Urinary bladder (tissue), 4 donors: Measurements from ENCODE around the gene STK24. TPM values are rescaled to one million over a fixed set of nuclear protein-coding genes. Genes with fewer than 3 reads are reported as not detected.

ENCODE experiments used
- DNase-seq: peaks from one replicate; pipeline ENCODE4 v3.0.0-alpha.2; 2015; ENCODE audit errors: extremely low spot score
- H3K27ac ChIP-seq: one replicate; pipeline ENCODE4 v1.5.1; 2013; ENCODE audit warnings: low read depth, mild to moderate bottlenecking, moderate library complexity
- H3K36me3 ChIP-seq: one replicate; pipeline ENCODE4 v1.6.1; 2013; ENCODE audit warnings: mild to moderate bottlenecking, moderate library complexity; ENCODE audit not compliant: insufficient read depth
- H3K4me1 ChIP-seq: one replicate; pipeline ENCODE4 v1.6.1; 2013; ENCODE audit warnings: mild to moderate bottlenecking, moderate library complexity; ENCODE audit not compliant: insufficient read depth
- H3K4me3 ChIP-seq: one replicate; pipeline ENCODE4 v1.5.1; 2013; ENCODE audit warnings: low read depth, low read length
- WGBS: extraction: QIAGEN DNeasy Blood & Tissue Kit; methylation state at CpG from one replicate; pipeline ENCODE4 v1.1.7; 2013; 5-methylcytosine and 5-hydroxymethylcytosine counted together
- polyA plus RNA-seq: library from polyadenylated mRNA; stranded (reverse); fragments of 200-250 nt; gene quantifications from one replicate; pipeline ENCODE4 v1.2.3, GENCODE V29; 2013
- total RNA-seq: library from RNA; depleted of rRNA; stranded (reverse); fragments of >200 nt; gene quantifications from one replicate; pipeline ENCODE4 v1.2.3, GENCODE V29; 2014
- donor health status: healthy with polysubstance abuse.
- donor health status: healthy.

The STK24 gene
- total and polyA plus RNA-seq, 2 donors, result 73.4 to 110 TPM

DNA sequence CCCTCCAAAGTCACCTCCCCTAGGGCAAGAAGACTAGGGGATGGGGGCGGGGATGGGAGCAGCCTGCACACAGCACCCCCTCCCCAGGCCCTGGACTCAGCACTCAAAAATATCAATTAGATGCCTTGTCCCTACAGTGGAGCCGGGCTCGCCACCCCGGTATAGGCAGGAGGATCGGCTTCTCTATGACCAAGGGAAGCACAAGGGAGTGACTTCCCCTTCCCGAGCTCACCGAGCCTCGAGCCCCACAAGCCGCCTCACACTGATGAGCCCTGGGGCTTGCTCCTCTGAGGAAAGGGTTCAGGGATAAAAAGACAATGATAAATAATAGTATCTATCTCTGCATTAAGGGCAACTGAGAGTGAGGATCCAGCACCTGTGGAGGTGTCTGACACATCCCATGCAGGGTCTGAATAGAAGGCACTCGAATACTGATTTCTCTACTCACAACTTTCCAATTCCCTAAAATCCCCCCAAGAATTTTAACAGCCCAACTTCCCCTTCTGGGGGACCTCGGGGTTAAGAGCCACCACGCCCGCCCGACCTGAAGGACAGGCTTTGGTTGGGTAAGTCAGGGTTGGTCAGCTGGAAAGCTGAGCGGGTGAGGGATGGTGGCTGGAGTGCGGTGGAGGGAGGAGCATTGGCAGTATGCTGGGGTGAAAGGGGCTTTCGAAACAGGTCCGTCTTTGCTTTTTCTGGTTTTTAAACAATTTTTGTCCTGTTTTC is 51.3 kb downstream of the STK24 start:
- no peak overlapping the region for H3K4me3 ChIP-seq
- no peak overlapping the region for H3K27ac ChIP-seq
- H3K36me3 ChIP-seq, result no peaks in the 10 kb centered on the region
- 82% methylated on average over 18 of the region's 18 CpGs for WGBS
- DNase-seq, result no peak
- H3K4me1 ChIP-seq, result peaks cover 2% of the 10 kb centered on the region

DNA sequence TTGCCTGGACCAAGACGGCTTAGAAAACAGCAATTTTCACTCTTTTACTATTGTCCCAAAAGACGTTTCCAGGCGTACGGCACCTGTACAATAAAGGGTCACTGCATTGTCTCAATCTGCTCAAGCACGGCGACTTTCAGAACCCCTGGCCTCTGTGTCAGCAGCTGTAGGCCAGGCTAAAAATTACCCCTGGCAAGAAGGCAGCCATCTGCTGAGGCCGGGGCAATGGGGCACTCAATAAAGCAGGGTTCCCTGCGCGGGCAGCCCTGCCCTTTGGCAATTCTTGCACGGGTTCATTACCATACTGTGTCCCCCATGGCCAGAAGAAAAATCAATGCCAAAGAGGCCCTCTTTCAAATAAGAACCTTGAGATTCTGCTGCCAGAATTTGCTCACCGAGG is 52.1 kb downstream of the STK24 start:
- DNase-seq, result no peak
- H3K27ac ChIP-seq, result no peak overlapping the region
- no peak overlapping the region for H3K4me3 ChIP-seq
- 78% methylated on average over 11 of the region's 11 CpGs for WGBS
- H3K36me3 ChIP-seq, result no peaks in the 10 kb centered on the region
- H3K4me1 ChIP-seq, result peaks cover 2% of the 10 kb centered on the region

DNA sequence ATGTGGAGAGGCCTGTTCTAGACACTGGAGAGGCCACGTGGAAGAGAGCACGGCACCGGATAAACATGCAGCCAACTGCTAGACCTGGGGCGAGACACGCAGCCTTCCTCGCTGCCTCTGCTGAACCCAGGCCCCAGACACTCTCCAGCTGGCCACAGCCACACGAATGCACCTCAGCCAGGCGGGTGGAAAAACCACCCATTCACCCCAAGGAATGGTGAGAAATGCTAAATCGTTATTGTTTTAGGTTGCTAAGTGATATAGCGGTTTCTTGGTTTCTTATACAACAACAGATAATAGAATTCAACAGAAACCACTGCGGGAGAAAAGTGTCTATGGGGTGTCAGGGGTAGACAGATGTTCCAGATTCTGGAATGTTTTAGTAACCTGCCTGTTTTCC is 52.5 kb downstream of the STK24 start:
- Histone ChIP-seq H3K27ac (no peak overlapping the region), H3K4me3 (no peak overlapping the region), H3K36me3 (no peaks in the 10 kb centered on the region), H3K4me1 (peaks cover 2% of the 10 kb centered on the region)
- DNase-seq, result no peak
- 74% methylated on average over 11 of the region's 11 CpGs for WGBS

DNA sequence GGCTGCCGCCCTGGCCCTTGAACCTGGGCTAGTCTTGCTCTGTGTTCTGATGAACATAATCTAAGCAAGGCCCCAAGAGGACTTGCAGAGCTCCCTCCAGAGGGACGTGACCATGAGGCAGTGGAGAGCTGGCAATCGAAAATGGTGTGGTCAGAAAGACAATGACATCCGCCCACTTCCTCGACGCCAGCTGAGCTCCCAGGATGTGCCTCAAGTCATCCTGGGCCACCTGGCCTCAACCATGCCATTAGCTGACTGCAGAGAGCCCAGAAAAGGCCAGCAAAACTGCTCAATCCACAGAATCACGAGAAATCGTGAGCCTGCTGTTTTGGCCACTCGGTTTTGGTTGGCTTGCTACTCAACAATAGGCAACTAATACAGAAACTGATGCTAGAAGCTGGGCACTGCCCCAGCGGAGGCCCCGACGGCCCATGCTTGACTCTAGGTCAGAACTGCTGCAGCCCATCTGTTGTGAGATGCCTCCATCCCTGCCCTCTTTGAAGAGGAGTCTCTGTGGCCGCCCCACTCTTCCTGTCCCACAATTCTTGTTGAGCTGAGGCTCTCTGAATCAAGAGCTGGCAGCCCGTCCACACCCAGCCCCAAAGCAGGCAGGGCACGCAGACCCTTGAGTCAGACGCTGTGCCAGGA is 53.3 kb downstream of the STK24 start:
- H3K36me3 ChIP-seq, result no peaks in the 10 kb centered on the region
- WGBS, result 92% methylated on average over 16 of the region's 16 CpGs
- peaks cover 2% of the 10 kb centered on the region for H3K4me1 ChIP-seq
- H3K4me3 ChIP-seq, result no peak overlapping the region
- no peak for DNase-seq
- no peak overlapping the region for H3K27ac ChIP-seq

DNA sequence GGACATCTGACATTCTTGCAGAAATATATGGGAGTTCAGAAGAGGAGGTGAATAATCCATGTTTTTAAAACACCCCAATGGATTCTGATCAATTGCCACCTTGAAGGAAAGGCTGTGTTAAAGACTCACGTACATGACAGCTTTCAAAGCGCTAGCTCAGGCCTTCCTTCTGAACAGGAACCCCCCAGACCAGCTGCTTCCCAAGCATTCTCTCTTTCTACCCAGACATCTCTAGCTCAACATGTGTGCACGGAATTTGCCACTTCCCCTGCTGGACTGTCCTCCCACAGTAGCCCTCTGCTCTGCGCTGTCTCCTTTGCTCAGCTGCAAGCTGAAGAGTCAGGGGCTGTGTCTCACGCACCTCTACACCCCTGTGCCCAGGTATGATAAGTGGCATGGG is 54.5 kb downstream of the STK24 start:
- no peak overlapping the region for H3K4me3 ChIP-seq
- DNase-seq, result no peak
- WGBS, result 86% methylated on average over 5 of the region's 5 CpGs
- H3K27ac ChIP-seq, result no peak overlapping the region
- no peaks in the 10 kb centered on the region for H3K4me1 ChIP-seq
- no peaks in the 10 kb centered on the region for H3K36me3 ChIP-seq

DNA sequence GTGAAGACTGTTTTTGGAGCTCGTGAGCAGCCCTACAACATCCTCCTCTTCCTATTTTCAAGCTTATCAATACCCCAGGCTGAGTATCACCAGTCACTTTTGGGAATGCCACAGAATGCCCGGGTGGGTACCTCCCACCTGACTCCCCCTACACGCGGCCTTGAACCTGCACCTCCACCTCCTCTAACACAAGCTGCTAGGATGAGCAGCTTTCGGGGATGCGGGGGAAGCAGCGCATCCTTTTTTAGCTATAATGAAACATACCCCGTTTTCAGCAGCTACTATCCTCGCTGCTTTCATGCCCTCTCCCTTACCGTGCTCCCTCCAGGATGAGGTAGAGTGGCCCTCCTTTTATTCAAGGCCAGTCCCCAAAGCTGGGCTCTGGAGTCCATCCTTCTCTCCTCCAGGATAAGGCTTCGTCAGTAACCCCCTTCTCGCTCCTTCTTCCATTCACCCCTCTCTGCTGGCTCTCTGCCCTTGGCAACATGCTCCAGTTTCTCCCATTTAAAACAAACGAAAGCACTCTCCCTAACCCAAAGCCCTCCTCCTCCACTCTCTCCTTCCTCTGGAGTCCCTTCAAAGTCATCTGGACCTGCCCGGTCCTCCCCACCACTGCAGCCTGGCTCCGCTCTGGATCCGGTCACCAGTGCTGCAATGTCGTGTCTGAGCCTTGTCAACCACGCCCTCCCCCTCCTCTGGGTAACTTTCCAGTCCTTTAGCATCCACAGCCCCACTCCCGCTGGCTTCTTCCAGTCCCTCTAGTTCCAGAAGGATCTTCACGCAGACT is 55.3 kb downstream of the STK24 start:
- Histone ChIP-seq H3K4me3 (no peak overlapping the region), H3K4me1 (no peaks in the 10 kb centered on the region), H3K36me3 (no peaks in the 10 kb centered on the region), H3K27ac (no peak overlapping the region)
- no peak for DNase-seq
- WGBS, result 65% methylated on average over 20 of the region's 20 CpGs

DNA sequence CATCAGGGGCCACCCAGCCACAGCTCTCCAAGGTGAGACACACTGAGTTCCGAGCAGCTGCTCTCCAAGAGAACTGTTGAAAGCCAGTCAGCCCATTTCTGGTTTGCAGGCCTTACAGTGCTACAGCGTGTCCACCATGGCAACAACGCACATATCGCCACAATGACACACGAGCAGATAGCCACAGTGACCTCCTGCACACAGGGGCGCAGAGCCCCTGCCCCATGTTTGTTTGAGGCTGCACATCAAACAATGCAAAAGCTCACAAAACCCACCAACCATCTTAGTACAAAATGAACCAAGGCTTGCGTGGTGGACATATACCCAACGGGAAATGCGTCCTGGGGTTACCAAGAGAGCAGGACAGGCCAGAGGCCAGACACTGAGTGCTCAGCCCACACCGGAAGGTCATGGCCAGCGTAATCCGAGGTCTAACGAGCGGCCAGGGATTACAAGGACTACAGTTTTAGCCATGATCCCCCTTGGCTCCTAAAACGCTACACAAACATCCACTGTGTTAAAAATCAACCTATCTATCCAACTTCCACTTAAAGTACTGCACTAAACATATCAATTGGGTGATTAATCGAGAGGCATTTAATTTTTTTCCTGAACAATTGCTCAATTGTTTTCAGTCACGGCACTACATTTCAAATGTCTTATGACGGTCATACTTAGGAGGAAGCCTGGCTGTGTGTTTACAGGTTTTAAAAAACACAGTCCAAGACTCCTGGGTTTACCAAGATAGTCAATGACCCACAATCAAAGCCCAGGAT is 56.0 kb downstream of the STK24 start:
- no peak for DNase-seq
- H3K27ac ChIP-seq, result no peak overlapping the region
- no peaks in the 10 kb centered on the region for H3K4me1 ChIP-seq
- H3K36me3 ChIP-seq, result no peaks in the 10 kb centered on the region
- WGBS, result 91% methylated on average over 18 of the region's 18 CpGs
- H3K4me3 ChIP-seq, result no peak overlapping the region

DNA sequence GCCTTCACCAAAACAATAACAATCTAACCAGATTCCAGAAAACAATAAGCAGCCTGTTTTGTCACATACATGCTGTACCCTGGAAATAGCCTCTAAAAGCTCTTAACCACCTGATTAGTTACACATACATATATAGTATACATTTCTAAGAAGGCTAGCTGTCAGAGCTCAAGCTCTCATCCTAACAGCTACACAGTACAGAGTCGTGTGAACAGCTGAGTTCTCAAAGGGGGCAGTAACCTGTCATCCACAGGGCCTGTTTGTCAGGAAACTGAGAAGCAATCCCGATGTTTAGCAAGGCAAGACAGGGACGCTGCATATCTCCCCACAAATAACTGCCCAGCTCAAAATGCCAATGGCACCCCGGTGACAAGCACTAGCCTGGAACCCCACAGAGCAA is 56.9 kb downstream of the STK24 start:
- H3K36me3 ChIP-seq, result no peaks in the 10 kb centered on the region
- H3K4me3 ChIP-seq, result no peak overlapping the region
- peaks cover 2% of the 10 kb centered on the region for H3K4me1 ChIP-seq
- no peak for DNase-seq
- WGBS, result 59% methylated on average over 4 of the region's 4 CpGs
- no peak overlapping the region for H3K27ac ChIP-seq

DNA sequence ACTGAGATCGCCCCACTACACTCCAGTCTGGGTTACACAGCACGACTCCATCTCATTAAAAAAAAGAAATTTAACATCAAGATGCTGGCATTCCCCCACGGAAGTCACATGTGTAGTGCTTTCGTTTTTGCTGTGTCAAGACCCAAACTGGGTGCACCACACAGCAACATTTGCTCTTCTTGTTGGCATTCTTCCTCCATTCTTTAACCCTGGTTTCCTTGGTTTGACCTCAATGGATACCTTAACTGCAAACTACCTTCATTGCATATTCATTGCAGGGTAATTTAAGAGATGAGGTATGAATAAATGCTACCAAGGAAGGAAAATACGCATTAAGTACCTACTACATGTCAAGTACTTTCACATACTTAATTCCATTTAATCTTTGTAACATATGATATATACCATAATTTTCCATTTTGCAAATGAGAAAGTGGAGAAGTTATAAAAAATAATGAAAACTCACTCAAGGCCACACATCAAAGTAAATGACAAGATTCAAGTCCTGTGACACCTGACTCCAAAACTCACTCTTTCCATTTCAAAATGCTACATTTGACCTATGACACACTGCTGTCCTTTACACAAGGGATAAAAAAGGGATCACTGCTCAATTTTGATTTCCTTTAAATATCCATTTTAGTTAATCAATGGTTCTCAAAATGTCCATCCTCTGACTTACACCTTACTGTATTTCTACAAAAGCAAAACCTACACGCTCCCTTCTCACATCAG is 59.2 kb downstream of the STK24 start:
- H3K36me3 ChIP-seq, result no peaks in the 10 kb centered on the region
- H3K4me1 ChIP-seq, result peaks cover 2% of the 10 kb centered on the region
- 88% methylated on average over 6 of the region's 6 CpGs for WGBS
- no peak overlapping the region for H3K27ac ChIP-seq
- H3K4me3 ChIP-seq, result no peak overlapping the region
- DNase-seq, result no peak

DNA sequence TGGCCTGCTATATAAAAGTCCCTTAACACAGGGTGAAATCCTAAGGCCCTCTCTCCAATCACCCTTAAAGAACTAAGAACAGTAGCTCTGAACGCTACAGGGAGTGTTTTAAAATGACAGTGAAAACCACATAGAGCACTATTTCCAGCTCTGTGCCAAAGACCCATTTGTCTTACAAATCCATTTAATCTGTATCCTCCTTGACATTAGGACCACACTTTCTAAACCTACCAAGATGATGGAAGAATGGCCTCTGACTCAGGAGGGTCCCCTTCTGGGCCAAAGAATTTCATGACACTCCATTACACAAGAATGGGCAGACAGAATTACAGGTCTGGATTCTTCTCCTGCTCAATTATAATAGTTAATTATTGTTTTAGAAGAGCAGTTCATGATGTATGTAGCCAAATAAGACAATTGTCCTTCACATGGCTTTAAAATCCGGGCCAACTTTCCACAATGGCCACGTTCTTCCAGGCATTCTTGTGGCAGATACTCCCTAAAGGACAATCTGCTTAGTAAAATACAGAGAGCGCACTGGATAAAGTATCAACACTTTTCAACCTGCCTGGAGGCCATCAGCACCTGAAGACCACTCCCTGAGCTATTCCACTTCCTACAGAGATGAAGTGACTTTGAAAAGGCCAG is 61.0 kb downstream of the STK24 start:
- Histone ChIP-seq H3K4me3 (no peak overlapping the region), H3K36me3 (no peaks in the 10 kb centered on the region), H3K4me1 (peaks cover 2% of the 10 kb centered on the region), H3K27ac (no peak overlapping the region)
- DNase-seq, result no peak
- WGBS, result 81% methylated on average over 4 of the region's 4 CpGs

DNA sequence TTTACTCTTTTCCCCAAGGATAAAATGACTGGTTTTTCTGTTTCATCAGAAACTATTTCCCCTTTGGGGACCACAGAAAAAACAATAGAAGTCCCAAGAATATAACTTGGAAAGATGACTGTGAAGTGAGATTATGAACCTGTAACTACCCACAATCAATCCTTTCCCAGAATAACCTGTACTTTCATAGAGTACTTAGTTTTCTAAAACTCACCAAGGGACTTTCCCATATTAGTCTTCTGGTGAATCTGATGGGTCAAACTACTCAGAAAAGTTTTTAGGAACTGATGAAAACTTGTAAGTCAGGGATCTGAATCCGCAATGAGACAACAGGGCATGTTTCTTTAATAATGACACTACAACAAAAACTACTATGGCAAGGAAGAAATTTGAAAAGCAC is 62.6 kb downstream of the STK24 start:
- Histone ChIP-seq H3K27ac (no peak overlapping the region), H3K36me3 (no peaks in the 10 kb centered on the region), H3K4me1 (peaks cover 2% of the 10 kb centered on the region), H3K4me3 (no peak overlapping the region)
- DNase-seq, result no peak
- WGBS, result 95% methylated on average over 1 of the region's 1 CpG

DNA sequence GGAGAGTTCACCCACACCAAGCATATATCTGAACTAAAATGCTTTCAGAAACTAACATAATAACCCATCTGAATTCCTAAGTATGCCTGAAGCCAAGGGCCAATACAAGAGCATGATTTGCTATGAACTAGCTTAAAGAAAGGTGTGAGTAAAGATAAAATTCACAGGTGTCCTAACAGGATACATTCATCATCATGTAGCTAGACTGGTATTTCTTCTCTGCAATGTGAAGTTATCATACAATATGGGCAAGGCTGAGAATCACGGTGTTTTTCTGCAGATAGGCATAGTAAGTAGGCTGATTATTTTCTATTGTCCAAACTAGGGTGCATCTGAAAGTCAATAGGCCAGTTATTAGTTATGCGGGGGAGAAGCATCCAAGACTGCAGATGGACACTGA is 63.1 kb downstream of the STK24 start:
- H3K36me3 ChIP-seq, result no peaks in the 10 kb centered on the region
- H3K4me1 ChIP-seq, result peaks cover 2% of the 10 kb centered on the region
- DNase-seq, result no peak
- H3K27ac ChIP-seq, result no peak overlapping the region
- 89% methylated on average over 2 of the region's 2 CpGs for WGBS
- no peak overlapping the region for H3K4me3 ChIP-seq
